Superior temporal gyrus (tissue), 1 donor: ENCODE measurements around the gene ITGBL1.
"Not testable (repeated sequence)": the region's sequence is repeated elsewhere in the genome, so short reads cannot be mapped to it uniquely, and the experiment has no call there.

Source experiments
- DNase-seq: peaks from one replicate; pipeline ENCODE4 v3.0.0-alpha.2; 2016; ENCODE audit errors: extremely low spot score

The ITGBL1 gene

GRCh38 chr13:101512650-101513049, 60.2 kb downstream of the ITGBL1 start:
- DNase-seq: no peak

- DNase-seq: no peak
Observed at GRCh38 chr13:101514100-101514499, 61.6 kb downstream of the ITGBL1 start.

- DNase-seq: peak; percentile 91
Observed at GRCh38 chr13:101514695-101515275, 62.3 kb downstream of the ITGBL1 start.

- no peak for DNase-seq
Observed at GRCh38 chr13:101515504-101515903, 63.0 kb downstream of the ITGBL1 start.

GRCh38 chr13:101516262-101516661, 63.8 kb downstream of the ITGBL1 start:
- no peak for DNase-seq

GRCh38 chr13:101520672-101521071, 68.2 kb downstream of the ITGBL1 start:
- no peak for DNase-seq

GRCh38 chr13:101521371-101521770, 68.9 kb downstream of the ITGBL1 start:
- no peak for DNase-seq

- DNase-seq: peak; percentile 75
Observed at GRCh38 chr13:101522607-101523006, 70.1 kb downstream of the ITGBL1 start.

GRCh38 chr13:101523154-101524131, 71.0 kb downstream of the ITGBL1 start:
- DNase-seq: peak; percentile 51

GRCh38 chr13:101527130-101527529, 74.7 kb downstream of the ITGBL1 start:
- no peak for DNase-seq

GRCh38 chr13:101529422-101529821, 76.9 kb downstream of the ITGBL1 start:
- DNase-seq: no peak

GRCh38 chr13:101530293-101530692, 77.8 kb downstream of the ITGBL1 start:
- DNase-seq: no peak

- DNase-seq: no peak
Observed at GRCh38 chr13:101535192-101535746, 82.8 kb downstream of the ITGBL1 start.

- no peak for DNase-seq
Observed at GRCh38 chr13:101536079-101536478, 83.6 kb downstream of the ITGBL1 start.

GRCh38 chr13:101544544-101544943, 92.1 kb downstream of the ITGBL1 start:
- not testable (repeated sequence) for DNase-seq

GRCh38 chr13:101544979-101545378, 92.5 kb downstream of the ITGBL1 start:
- DNase-seq: no peak

- DNase-seq: no peak
Observed at GRCh38 chr13:101545521-101545920, 93.0 kb downstream of the ITGBL1 start.

- DNase-seq: no peak
Observed at GRCh38 chr13:101552286-101552685, 99.8 kb downstream of the ITGBL1 start.

GRCh38 chr13:101552786-101553185, 100.3 kb downstream of the ITGBL1 start:
- DNase-seq: no peak

- no peak for DNase-seq
Observed at GRCh38 chr13:101554420-101555125, 102.1 kb downstream of the ITGBL1 start.

GRCh38 chr13:101555610-101556009, 103.1 kb downstream of the ITGBL1 start:
- no peak for DNase-seq

- no peak for DNase-seq
Observed at GRCh38 chr13:101556676-101557123, 104.2 kb downstream of the ITGBL1 start.
